Heart right ventricle (tissue), 16 donors: ENCODE measurements around the gene ARHGEF10L. TPM values are rescaled to one million over a fixed set of nuclear protein-coding genes. Genes with fewer than 3 reads are reported as not detected.
A peak's percentile ranks its signal among the peaks of the same experiment; 100 is the strongest.

Experiments used
- ATAC-seq, 8 donors: fragments of 200-7000 bp; cut with Tn5 transposase; one replicate each; pipeline ENCODE4 v1.9.1; 2020; ENCODE audit warnings: mild to moderate bottlenecking in 8 of 8, moderate library complexity in 8 of 8, moderate number of reproducible peaks in 1 of 8
- DNase-seq, 2 donors: peaks; one replicate each; pipeline ENCODE4 v3.0.0-alpha.2; 2020
- H3K27ac ChIP-seq, 10 donors: fragments of 200-600 bp; sonication (generic) in 2 of 10; one replicate each; pipeline versions ENCODE4 v1.5.0 to v1.8.0; 2020 to 2022; ENCODE audit warnings: mild to moderate bottlenecking in 3 of 10
- H3K27me3 ChIP-seq, 7 donors: fragments of 200-600 bp; one replicate each; pipeline ENCODE4 v1.8.0; 2021 to 2022; ENCODE audit warnings: mild to moderate bottlenecking in 2 of 7
- H3K36me3 ChIP-seq, 9 donors: fragments of 200-600 bp; sonication (generic) in 1 of 9; one replicate each; pipeline versions ENCODE4 v1.5.0 to v1.8.0; 2020 to 2022; ENCODE audit warnings: mild to moderate bottlenecking in 2 of 9
- H3K4me1 ChIP-seq, 9 donors: fragments of 200-600 bp; sonication (generic) in 1 of 9; one replicate each; pipeline versions ENCODE4 v1.5.0 to v1.8.0; 2020 to 2022; ENCODE audit warnings: mild to moderate bottlenecking in 4 of 9
- H3K4me3 ChIP-seq, 10 donors: fragments of 200-600 bp; sonication (generic) in 2 of 10; one replicate each; pipeline versions ENCODE4 v1.5.0 to v1.8.0; 2020 to 2022; ENCODE audit warnings: mild to moderate bottlenecking in 7 of 10, moderate library complexity in 2 of 10
- H3K9me3 ChIP-seq, 11 donors: fragments of 200-600 bp in 10 of 11; sonication (generic) in 2 of 11; one replicate each; pipeline versions ENCODE4 v1.5.0 to v1.8.0; 2013 to 2022; ENCODE audit warnings: mild to moderate bottlenecking in 2 of 11, control low read depth in 1 of 11, moderate library complexity in 1 of 11
- CTCF ChIP-seq, 9 donors: fragments of 200-600 bp; sonication (generic) in 2 of 9; IDR thresholded peaks; one replicate each; pipeline versions ENCODE4 v1.5.0 to v1.8.0; 2021 to 2022; ENCODE audit warnings: antibody characterized with exemption in 9 of 9, mild to moderate bottlenecking in 5 of 9, moderate library complexity in 1 of 9
- WGBS, 2 donors: extraction: QIAGEN DNeasy Blood & Tissue Kit; methylation state at CpG; one replicate each; pipeline ENCODE4 v1.1.7; 2013; ENCODE audit warnings: inconsistent platforms in 1 of 2; 5-methylcytosine and 5-hydroxymethylcytosine counted together
- intact Hi-C, 10 donors: fragments of 100-400 bp; cut with DNase I; formaldehyde crosslinking; loops; one replicate each; pipeline versions ENCODE4 v1.11.1 to v1.14.2; 2022
- polyA plus RNA-seq, 2 donors: library from polyadenylated mRNA; stranded (reverse); fragments of 200-250 nt; gene quantifications; one replicate each; pipeline ENCODE4 v1.2.3, GENCODE V29; 2013
- total RNA-seq, 10 donors: library from RNA; stranded (reverse); fragmentation: NEBNext Ultra II Directional in 3 of 10; extraction: Animal tissue kit (Norgen Biotek cat#: 25700) in 3 of 10; gene quantifications; one replicate each; pipeline versions ENCODE4 v1.2.1 to v1.2.4, GENCODE V29; 2021 to 2023
- donor health status: Arrhythmogenic right ventricular cardiomyopathy.
- donor health status: ischemic (EF 13 %, LVEDD 7.1; RV severe dilation, severe dysfunction).
- donor health status: healthy with polysubstance abuse.
- donor health status: DM: no; HTN: yes; CAD: no.
- donor health status: DM: no; HTN: no; CAD: no.
- donor health status: ischemic (EF 25% LVEDD 6.9; RV normal size, moderate dysfunction).
- donor health status: ischemic (EF 25% LVEDD 5.7; RV mildly dilated, moderate dysfunction).
- donor health status: healthy.
- donor health status: DM: yes; HTN: yes; CAD: no.
- donor health status: Ischemic cardiomyopathy.
- donor health status: ischemic (EF 35%, LVEDD 5.7; RV mildly dilated, moderate dysfunction).
- donor health status: nonischemic (EF 11% LVEDD 7.7; RV severe dilation, severe dysfunction).
- donor health status: DM: yes; HTN: yes; CAD: no.
- donor health status: PGD.
- donor health status: ischemic (EF 29% LVEDD 5.4; RV normal size, mild dysfunction).
- donor health status: nonischemic (EF 23%, LVEDD 6.1; RV moderate dilation, normal function).

Gene ARHGEF10L
- total and polyA plus RNA-seq, 12 donors: 45.4 to 68.4 (median 50.6) TPM

- ATAC-seq (no peak), DNase-seq (no peak)
- Histone ChIP-seq H3K27ac (peak overlapping the region in 7 of 10 donors; percentile 26 to 93 (median 35)), H3K27me3 (no peaks in the 10 kb centered on the region), H3K4me3 (no peak overlapping the region), H3K36me3 (no peaks in the 10 kb centered on the region), H3K4me1 (peaks cover 20 to 72% (median 45%) of the 10 kb centered on the region in 9 donors), H3K9me3 (no peaks in the 10 kb centered on the region)
- WGBS, 2 donors: 52 to 57% methylated on average over 11 of the region's 11 CpGs
- TF ChIP-seq CTCF (IDR thresholded peaks at IDR 0.05): peak in 4 of 9 donors; percentile 8 to 25 (median 17)
- intact Hi-C loops: no loop called here
These were observed 35.0 kb downstream of the ARHGEF10L start for GRCh38 chr1:17574516-17574915.

- ATAC-seq: peak in 1 of 8 donors; percentile 8
These were observed 36.5 kb downstream of the ARHGEF10L start for GRCh38 chr1:17575797-17576518.

DNA sequence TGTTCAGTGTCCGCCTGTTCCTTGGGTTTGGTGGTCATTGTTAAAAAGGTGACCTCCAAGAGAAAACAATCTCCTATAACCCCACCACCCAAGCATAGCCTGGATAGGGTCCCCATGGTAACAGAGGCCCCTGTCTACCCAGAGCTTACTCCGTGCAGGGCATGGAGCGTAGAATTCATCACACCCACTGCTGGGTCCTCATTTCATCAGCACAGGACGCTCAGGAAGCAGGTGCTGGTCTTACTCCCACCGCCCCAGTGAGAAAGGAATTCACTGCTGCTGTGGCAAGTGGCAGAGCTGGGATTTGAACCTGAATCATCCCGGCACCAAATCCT lies 37.0 kb downstream of the ARHGEF10L start:
- Histone ChIP-seq H3K4me3 (no peak overlapping the region), H3K9me3 (no peaks in the 10 kb centered on the region), H3K36me3 (peaks cover 0 to 3% (median 0%) of the 10 kb centered on the region in 9 donors), H3K4me1 (peaks cover 16 to 55% (median 40%) of the 10 kb centered on the region in 9 donors), H3K27me3 (no peaks in the 10 kb centered on the region), H3K27ac (peak overlapping the region in 1 of 10 donors; percentile 26)
- TF ChIP-seq CTCF (IDR thresholded peaks at IDR 0.05): no peak
- ATAC-seq (no peak), DNase-seq (no peak)
- intact Hi-C loops: no loop called here
- 91% methylated on average over 6 of the region's 6 CpGs for WGBS, 2 donors

More at GRCh38 chr1:17575797-17576518, 36.5 kb downstream of the ARHGEF10L start:
- intact Hi-C loops: no loop called here
- TF ChIP-seq CTCF (IDR thresholded peaks at IDR 0.05): no peak
- H3K9me3 ChIP-seq: no peaks in the 10 kb centered on the region
- no peak for DNase-seq
- peaks cover 16 to 58% (median 41%) of the 10 kb centered on the region in 9 donors for H3K4me1 ChIP-seq
- H3K27ac ChIP-seq: peak overlapping the region in 4 of 10 donors; percentile 26 to 58 (median 30)
- 68 to 72% methylated on average over 15 of the region's 15 CpGs for WGBS, 2 donors
- H3K27me3 ChIP-seq: no peaks in the 10 kb centered on the region
- H3K36me3 ChIP-seq: no peaks in the 10 kb centered on the region
- no peak overlapping the region for H3K4me3 ChIP-seq

GRCh38 chr1:17577907-17578297 lies 38.4 kb downstream of the ARHGEF10L start:
- no peak overlapping the region for H3K4me3 ChIP-seq
- peaks cover 0 to 8% (median 0%) of the 10 kb centered on the region in 9 donors for H3K36me3 ChIP-seq
- H3K27ac ChIP-seq: no peak overlapping the region
- no peaks in the 10 kb centered on the region for H3K27me3 ChIP-seq
- WGBS, 2 donors: 95 to 100% methylated on average over 1 of the region's 1 CpG
- peaks cover 15 to 45% (median 27%) of the 10 kb centered on the region in 9 donors for H3K4me1 ChIP-seq
- H3K9me3 ChIP-seq: no peaks in the 10 kb centered on the region
- intact Hi-C loops: no loop called here
- ATAC-seq (no peak), DNase-seq (no peak)
- TF ChIP-seq CTCF (IDR thresholded peaks at IDR 0.05): no peak
